Adrenal gland (tissue), 19 donors: Measurements from ENCODE around the gene TLE7. TPM values are rescaled to one million over a fixed set of nuclear protein-coding genes. Genes with fewer than 3 reads are reported as not detected.

Source experiments
- DNase-seq, 7 donors: peaks; one replicate each; pipeline ENCODE4 v3.0.0-alpha.2; 2019 to 2020
- H3K27ac ChIP-seq, 5 donors: fragments of 200-600 bp; sonication (generic) in 4 of 5; 1 replicate in 3 of 5; 2 replicates in 2 of 5; pipeline versions ENCODE4 v1.5.1 to v1.8.0; 2016 to 2020; ENCODE audit warnings: mild to moderate bottlenecking in 1 of 5
- H3K27me3 ChIP-seq: fragments of 200-600 bp; 2 replicates; pipeline ENCODE4 v1.8.0; 2021
- H3K36me3 ChIP-seq, 2 donors: fragments of 200-600 bp; replicated peaks in 1 of 2; 1 replicate in 1 of 2; 2 replicates in 1 of 2; pipeline versions ENCODE4 v1.5.1 to v1.8.0; 2018 to 2022
- H3K4me1 ChIP-seq, 2 donors: fragments of 200-600 bp; replicated peaks in 1 of 2; 1 replicate in 1 of 2; 2 replicates in 1 of 2; pipeline versions ENCODE4 v1.5.1 to v1.8.0; 2018 to 2021
- H3K4me3 ChIP-seq, 4 donors: fragments of 200-600 bp; sonication (generic) in 3 of 4; one replicate each; pipeline ENCODE4 v1.5.1; 2016 to 2018
- H3K9me3 ChIP-seq, 3 donors: fragments of 200-600 bp; sonication (generic) in 1 of 3; replicated peaks in 1 of 3; 1 replicate in 2 of 3; 2 replicates in 1 of 3; pipeline versions ENCODE4 v1.5.1 to v1.8.0; 2016 to 2021
- POLR2A ChIP-seq, 2 donors: fragments of 450-650 bp; IDR thresholded peaks; one replicate each; pipeline ENCODE4 v1.6.1; 2017; ENCODE audit warnings: antibody characterized with exemption in 2 of 2, mild to moderate bottlenecking in 2 of 2, moderate library complexity in 1 of 2
- WGBS, 4 donors: extraction: QIAGEN DNeasy Blood & Tissue Kit in 2 of 4; methylation state at CpG; one replicate each; pipeline versions ENCODE4 v1.1.5 to v1.1.7; 2013 to 2017; 5-methylcytosine and 5-hydroxymethylcytosine counted together
- intact Hi-C, 2 donors: fragments of 100-400 bp; cut with DNase I; formaldehyde crosslinking; loops; one replicate each; pipeline versions ENCODE4 v1.14.1 to v1.15.0; 2022 to 2023
- long read RNA-seq, 10 donors: library from polyadenylated mRNA in 3 of 10; unstranded in 2 of 10; stranded (forward) in 1 of 10; transcript quantifications; one replicate each; pipeline ENCODE4 v2.0.0 and lab custom pipeline, GENCODE V29; 2021 to 2026
- polyA plus RNA-seq, 3 donors: library from polyadenylated mRNA; stranded (reverse); fragments of 200-250 nt in 2 of 3; fragments of 350-450 nt in 1 of 3; fragmentation: Illumina TruSeq in 1 of 3; extraction: RNeasy Lipid Tissue Mini Kit (QIAGEN cat#74804) in 1 of 3; gene quantifications; one replicate each; pipeline ENCODE4 v1.2.3, GENCODE V29; 2013 to 2014
- total RNA-seq, 9 donors: library from RNA; depleted of rRNA in 4 of 9; stranded (reverse); fragments of >200 nt in 4 of 9; fragments of 120-200 nt in 1 of 9; fragmentation: NEBNext Ultra II Directional in 1 of 9; extraction: Animal tissue kit (Norgen Biotek cat#: 25700) in 1 of 9; gene quantifications; one replicate each; pipeline versions ENCODE4 v1.1.0 to v1.2.4, GENCODE V29; 2013 to 2023
- TF ChIP-seq, protein P1 (sequence below), 6 experiments: fragments of 450-650 bp in 4 of 6; fragments of 200-600 bp in 2 of 6; sonication (generic) in 1 of 6; IDR thresholded peaks; 1 replicate in 5 of 6; 2 replicates in 1 of 6; pipeline versions ENCODE4 v1.5.1 to v1.8.0; 2016 to 2021; ENCODE audit warnings: antibody characterized with exemption in 6 of 6, mild to moderate bottlenecking in 2 of 6, moderate library complexity in 1 of 6
- donor health status: healthy with polysubstance abuse.
- donor health status: Bipolar disorder and iron deficiency.
- donor health status: DM: yes; HTN: yes; CAD: no.
- donor health status: DM: no; HTN: no; CAD: no.
- donor health status: DM: no; HTN: no; CAD: no.
- donor health status: DM: yes; HTN: yes; CAD: no.

TLE7 gene
- total RNA-seq (not detected), polyA plus RNA-seq (not detected)
- long read RNA-seq, donor 1 = 0 reads
- long read RNA-seq, donor 2 = 0 reads
- long read RNA-seq, donor 3 = 0 reads
- long read RNA-seq, donor 4 = 0 reads
- long read RNA-seq, donor 5 = 0 reads
- long read RNA-seq, donor 6 = 0 reads
- long read RNA-seq, donor 7 = 0 reads
- long read RNA-seq, donor 8 = 0 reads
- long read RNA-seq, donor 9 = 0 reads
- long read RNA-seq, donor 10 = 0 reads

DNA sequence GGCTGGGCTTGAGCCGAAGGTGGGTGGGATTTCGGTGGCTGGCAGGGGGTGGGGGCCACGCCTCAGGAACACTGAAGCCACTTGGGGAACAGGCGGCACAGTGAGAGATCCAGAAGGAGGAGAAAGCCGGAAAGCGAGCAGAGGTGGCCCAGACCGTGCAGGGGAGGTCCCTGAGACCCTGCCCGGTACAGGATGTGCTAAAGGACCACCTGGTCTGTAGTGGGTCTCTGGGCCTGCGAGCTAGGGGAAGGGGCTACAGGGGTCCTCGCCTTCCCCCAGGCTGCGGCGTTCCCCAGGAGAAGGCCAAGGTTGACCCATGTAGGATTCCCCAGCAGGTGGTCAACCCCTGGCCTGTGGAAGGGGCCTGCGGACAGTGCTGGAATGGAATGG, at the start of gene TLE7:
TLE7 (minus strand) TSS at position 4 of the 390 bp plus-strand sequence. CDS start 8,730 bp downstream, outside the sequence.
- Histone ChIP-seq H3K36me3 (no peaks in the 10 kb centered on the region), H3K27me3 (no peaks in the 10 kb centered on the region), H3K4me3 (no peak within 1 kb of the TSS), H3K4me1 (no peaks in the 10 kb centered on the region), H3K27ac (no peak within 1 kb of the TSS), H3K9me3 (peaks cover 0 to 14% (median 0%) of the 10 kb centered on the region in 3 donors)
- intact Hi-C loops = no loop called here
- DNase-seq = peak in 1 of 7 donors; percentile 27
- no peak for TF ChIP-seq POLR2A (IDR thresholded peaks at IDR 0.05)
- TF ChIP-seq, protein P1, sequence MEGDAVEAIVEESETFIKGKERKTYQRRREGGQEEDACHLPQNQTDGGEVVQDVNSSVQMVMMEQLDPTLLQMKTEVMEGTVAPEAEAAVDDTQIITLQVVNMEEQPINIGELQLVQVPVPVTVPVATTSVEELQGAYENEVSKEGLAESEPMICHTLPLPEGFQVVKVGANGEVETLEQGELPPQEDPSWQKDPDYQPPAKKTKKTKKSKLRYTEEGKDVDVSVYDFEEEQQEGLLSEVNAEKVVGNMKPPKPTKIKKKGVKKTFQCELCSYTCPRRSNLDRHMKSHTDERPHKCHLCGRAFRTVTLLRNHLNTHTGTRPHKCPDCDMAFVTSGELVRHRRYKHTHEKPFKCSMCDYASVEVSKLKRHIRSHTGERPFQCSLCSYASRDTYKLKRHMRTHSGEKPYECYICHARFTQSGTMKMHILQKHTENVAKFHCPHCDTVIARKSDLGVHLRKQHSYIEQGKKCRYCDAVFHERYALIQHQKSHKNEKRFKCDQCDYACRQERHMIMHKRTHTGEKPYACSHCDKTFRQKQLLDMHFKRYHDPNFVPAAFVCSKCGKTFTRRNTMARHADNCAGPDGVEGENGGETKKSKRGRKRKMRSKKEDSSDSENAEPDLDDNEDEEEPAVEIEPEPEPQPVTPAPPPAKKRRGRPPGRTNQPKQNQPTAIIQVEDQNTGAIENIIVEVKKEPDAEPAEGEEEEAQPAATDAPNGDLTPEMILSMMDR (IDR thresholded peaks at IDR 0.05) = no peak
- WGBS, 4 donors = 80 to 94% (median 85%) methylated on average over 6 to 13 of the region's 13 CpGs

DNA sequence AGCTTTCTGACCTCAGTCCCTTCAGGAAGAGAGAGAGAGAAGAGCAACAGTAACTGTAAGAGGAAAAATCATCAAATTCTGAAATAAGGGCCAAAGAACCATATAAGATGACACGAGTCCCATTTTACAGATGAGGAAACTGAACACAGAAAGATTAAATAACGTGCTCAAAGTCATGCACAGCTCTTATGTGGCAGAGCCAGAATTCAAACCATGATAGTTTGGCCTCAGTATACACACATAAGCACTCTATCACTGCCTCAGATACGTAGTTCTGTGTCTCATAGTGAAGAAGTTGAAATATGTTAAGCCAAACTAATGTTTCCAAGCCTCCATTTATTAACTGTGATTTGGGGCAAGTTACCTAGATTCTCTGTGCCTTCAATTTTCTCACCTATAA, 49.2 kb upstream of the TLE7 start:
- no peaks in the 10 kb centered on the region for H3K36me3 ChIP-seq
- no peaks in the 10 kb centered on the region for H3K9me3 ChIP-seq
- no peak overlapping the region for H3K4me3 ChIP-seq
- H3K27me3 ChIP-seq = no peaks in the 10 kb centered on the region
- WGBS, 4 donors = 65 to 67% (median 67%) methylated on average over 3 of the region's 3 CpGs
- H3K4me1 ChIP-seq = no peaks in the 10 kb centered on the region
- DNase-seq = no peak
- H3K27ac ChIP-seq = no peak overlapping the region
- TF ChIP-seq POLR2A (IDR thresholded peaks at IDR 0.05) = no peak
- TF ChIP-seq, protein P1 (IDR thresholded peaks at IDR 0.05) = no peak
- intact Hi-C loops = loop anchor here in 1 of 2 donors (5.0 kb wide), 1 partner anchor 34 kb away; no protein-coding TSS in a partner anchor

DNA sequence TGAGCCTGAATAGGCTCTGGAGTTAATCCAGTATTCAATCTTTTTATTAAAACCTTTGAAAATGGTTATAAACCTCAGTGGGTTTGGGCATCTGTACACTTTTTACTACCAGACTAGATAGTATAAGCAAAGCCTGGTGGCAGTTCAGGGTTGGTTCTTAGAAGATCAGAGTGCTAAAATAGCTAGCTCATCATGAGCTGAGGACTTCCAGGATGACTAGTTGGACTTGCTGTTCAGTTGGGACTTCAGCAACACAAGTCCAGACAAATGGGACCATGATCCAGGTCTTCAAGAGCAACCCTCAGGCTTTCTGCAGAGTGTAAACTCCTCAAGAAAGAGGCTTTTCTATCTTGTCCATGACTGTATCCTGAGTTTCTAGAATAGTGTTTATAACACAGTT, 48.5 kb upstream of the TLE7 start:
- Histone ChIP-seq H3K27me3 (no peaks in the 10 kb centered on the region), H3K9me3 (no peaks in the 10 kb centered on the region), H3K36me3 (no peaks in the 10 kb centered on the region), H3K27ac (no peak overlapping the region), H3K4me3 (no peak overlapping the region), H3K4me1 (no peaks in the 10 kb centered on the region)
- intact Hi-C loops = loop anchor here in 1 of 2 donors (5.0 kb wide), 1 partner anchor 33 kb away; no protein-coding TSS in a partner anchor
- TF ChIP-seq, protein P1 (IDR thresholded peaks at IDR 0.05) = no peak
- no peak for TF ChIP-seq POLR2A (IDR thresholded peaks at IDR 0.05)
- no peak for DNase-seq

DNA sequence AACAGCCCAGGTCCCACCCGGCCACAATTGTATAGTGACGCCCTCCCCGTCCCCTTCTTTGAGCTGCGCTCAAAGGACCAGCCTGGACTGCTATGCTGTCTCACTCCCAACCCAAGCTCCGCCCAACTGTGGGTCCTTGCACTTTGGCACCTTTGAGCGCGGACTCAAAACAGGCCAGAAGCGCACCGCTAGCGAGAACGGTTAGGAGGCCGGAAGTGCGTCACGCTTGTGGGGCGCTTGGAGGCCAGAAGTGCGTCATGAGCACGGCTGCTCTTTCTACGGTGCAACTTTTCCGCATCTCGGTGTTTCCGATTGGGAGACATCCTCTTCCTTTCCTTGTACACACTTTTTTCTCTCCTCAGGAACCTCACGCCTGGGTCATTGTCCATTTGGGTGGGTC, 47.3 kb upstream of the TLE7 start, which contains the start of gene ZNF19:
ZNF19 (minus strand) TSS at position 203 of the 400 bp plus-strand sequence. CDS start 7,210 bp downstream, outside the sequence.
- Histone ChIP-seq H3K9me3 (no peaks in the 10 kb centered on the region), H3K36me3 (no peaks in the 10 kb centered on the region), H3K4me3 (no peak within 1 kb of the TSS), H3K4me1 (peaks cover 0 to 5% of the 10 kb centered on the region in 2 donors), H3K27me3 (no peaks in the 10 kb centered on the region), H3K27ac (no peak within 1 kb of the TSS)
- TF ChIP-seq, protein P1 (IDR thresholded peaks at IDR 0.05) = no peak
- no peak for TF ChIP-seq POLR2A (IDR thresholded peaks at IDR 0.05)
- DNase-seq = no peak
- WGBS, 4 donors = 90 to 92% (median 91%) methylated on average over 22 of the region's 22 CpGs
- intact Hi-C loops = no loop called here
